GM21737 (cell line): ENCODE results near the gene C1QTNF6.
"Not testable (repeated sequence)": the region's sequence is repeated elsewhere in the genome, so short reads cannot be mapped to it uniquely, and the experiment has no call there.

Experiments
- ATAC-seq: cut with Tn5 transposase; IDR thresholded peaks from one replicate; pipeline ENCODE4 v1.9.1; 2021; ENCODE audit warnings: mild to moderate bottlenecking, moderate library complexity; ENCODE audit not compliant: unreplicated experiment

The C1QTNF6 gene

DNA sequence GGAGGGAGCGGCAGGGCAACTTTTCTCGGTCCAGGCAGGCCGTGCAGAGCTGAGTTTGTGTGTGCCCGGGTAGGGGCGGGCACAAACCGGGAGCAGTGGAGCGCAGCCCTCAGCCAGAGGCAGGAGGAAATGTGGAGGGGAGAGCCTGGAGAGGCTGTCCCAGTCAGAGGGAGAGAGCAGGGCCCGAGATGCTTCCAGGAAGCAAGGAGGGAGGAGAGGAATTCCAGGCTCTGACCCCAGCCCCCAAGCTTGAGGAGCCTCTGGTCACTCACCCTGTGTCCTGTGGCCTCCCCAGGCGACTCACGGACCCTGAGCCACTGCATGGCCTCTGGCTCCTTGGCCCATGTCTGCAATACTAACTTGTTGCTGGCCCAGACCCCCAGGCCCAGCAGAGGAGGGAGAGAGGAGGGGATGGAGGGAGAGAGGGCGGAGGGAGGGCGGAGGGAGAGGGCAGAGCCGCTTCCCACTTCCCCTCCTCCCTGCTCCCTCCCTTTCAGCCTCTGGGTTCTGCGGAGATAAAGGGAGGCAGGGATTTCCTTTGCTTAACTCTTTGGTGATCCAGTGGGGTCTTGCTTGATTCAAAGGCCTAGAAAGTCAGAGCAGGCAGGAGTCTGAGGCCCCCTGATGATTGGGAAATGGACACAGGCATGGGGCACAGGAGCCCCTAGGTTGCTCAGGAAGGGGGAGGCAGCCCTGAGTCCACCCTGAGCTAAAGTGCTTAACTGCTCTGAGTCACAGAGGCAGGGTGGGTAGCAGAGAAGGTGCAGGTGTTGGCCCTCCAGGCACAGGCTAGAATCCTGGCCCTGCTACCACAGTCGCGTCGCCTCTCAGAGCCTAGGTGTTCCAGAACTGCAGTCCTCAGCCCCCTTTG is at the start of gene C1QTNF6:
C1QTNF6 (minus strand) TSS at position 357 of the 871 bp plus-strand sequence; CDS start at position 323, 34 bp downstream.
- no peak for ATAC-seq

DNA sequence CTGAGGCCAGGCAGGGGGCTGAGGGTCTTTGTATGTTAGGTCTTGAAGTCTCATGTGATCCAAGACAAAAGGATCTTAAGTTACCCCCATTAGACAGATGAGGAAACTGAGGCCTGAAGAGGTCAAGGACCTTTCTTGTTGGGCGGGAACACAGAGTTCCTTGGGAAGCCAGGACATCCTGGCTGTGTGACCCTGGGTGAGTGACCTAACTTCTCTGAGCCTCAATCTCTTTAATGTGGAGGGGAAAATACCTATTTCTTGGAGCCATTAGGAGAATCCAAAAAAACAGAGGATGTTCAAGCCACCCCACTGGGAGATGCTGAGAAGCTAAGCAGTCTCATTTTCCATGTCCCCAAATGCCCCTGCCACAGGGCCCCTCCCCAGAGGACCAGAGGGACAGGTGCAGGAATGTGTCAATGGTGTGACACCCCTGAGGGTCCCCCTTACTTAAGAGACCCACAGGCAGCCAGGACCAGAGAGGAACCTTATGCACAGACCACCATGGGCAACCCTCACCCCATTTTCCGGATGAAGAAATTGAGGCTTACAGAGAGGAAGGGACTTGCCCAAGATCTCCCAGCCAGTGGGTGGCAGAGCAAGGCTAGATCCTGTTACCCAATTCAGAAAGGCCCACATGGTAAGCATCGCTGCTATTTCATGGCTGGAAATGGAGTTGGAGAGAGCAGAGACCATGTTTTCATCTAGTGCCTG is 48.0 kb upstream of the C1QTNF6 start:
- no peak for ATAC-seq

DNA sequence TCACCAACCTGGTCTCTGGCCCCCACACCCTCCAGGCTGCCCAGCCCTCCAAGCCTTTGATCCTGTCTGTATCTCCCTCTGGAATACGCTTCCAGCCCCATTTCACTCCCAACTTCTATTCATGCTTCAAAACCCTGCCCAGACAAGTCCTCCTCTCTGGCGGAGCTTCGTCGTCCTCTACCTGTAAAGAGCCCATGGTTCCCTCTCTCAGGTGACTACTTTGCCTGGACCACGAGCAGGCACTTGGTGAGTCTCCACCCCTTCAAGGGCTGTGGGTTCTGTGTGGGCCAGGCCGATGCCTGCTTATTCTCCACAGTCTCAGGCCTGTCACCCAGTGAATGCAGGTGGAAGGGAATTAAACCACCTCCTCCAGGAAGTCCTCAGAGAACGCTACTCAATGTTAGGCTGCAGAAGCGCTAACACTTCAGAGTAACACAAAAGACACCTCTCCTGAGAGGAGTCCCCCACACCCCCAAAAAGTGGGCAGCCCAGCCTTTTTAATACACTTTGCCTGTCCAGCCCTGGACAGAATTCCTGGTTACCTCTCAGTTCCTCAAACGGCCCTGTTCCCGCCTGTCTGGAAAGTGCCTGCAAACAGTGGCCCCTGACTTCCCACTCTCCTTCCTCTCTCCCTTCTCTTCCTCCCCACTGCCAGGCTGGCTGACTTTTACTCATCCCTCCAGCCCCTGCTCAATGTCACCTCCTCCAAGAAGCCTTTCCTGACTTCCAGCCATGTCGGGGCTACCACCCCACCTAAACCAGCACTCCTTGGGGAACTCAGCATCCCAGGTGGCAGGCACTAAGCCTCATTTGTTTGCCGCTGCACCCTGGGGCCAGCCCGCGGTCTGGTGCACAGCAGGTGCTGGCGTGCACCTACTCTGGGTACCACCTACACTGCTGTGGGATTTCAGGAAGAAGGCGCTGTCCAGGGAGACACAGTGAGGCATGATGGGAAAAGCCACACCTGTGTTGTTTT is 47.0 kb upstream of the C1QTNF6 start:
- no peak for ATAC-seq

DNA sequence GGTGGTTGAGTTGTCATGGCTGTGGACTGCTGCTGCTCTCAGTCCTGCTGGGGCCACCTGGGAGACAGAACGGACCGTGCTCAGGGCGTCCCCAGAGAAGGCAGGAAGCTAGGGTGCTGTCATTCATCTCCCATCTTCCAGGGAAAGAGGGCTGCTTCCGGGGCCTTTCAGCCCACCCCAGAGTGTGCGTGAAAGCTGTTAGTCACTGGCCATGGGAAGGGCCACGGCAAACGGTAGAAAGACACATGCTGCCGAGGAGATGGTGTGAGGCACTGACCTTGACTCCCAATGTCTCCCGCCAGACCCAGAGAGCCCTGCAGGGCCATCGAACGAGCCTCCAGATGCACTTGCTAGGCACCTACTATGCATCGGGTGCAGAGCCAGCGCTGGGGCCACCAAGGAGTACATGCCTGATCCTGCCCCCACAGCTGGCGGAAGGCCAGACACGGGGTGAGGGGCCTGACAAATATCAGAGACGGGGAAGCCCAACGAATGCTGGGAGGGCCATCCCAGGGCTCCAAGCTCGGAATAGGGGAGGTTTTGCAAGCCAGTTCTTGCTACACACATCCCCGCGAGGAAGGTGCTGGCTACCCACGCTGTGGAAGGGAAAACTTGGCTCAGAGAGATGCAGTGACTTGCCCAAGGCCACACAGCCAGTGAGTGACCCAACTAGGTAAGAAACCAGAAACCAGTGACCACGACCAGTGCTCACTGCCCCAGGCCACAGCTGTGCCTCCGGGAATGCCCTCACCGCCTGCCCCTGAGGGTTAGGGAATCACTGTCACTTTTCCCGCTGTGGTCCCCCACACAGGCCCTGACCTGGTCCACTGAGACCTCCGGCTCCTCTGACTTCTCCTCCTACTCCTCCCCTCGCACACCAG is 45.9 kb upstream of the C1QTNF6 start:
- ATAC-seq: no peak

DNA sequence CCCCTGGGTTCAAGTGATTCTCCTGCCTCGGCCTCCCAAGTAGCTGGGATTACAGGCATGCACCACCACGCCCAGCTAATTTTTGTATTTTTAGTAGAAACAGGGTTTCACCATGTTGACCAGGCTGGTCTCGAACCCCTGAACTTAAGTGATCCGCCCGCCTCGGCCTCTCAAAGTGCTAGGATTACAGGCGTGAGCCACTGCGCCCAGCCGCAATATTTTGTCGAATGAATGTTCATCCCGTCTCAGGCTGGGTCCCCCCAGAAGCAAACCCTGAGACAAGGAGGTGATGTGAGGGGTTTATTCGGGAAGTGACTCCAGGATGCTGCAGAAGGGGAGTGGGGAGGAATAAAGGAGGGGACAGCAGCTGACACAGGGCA is 45.3 kb upstream of the C1QTNF6 start:
- ATAC-seq: not testable (repeated sequence)

DNA sequence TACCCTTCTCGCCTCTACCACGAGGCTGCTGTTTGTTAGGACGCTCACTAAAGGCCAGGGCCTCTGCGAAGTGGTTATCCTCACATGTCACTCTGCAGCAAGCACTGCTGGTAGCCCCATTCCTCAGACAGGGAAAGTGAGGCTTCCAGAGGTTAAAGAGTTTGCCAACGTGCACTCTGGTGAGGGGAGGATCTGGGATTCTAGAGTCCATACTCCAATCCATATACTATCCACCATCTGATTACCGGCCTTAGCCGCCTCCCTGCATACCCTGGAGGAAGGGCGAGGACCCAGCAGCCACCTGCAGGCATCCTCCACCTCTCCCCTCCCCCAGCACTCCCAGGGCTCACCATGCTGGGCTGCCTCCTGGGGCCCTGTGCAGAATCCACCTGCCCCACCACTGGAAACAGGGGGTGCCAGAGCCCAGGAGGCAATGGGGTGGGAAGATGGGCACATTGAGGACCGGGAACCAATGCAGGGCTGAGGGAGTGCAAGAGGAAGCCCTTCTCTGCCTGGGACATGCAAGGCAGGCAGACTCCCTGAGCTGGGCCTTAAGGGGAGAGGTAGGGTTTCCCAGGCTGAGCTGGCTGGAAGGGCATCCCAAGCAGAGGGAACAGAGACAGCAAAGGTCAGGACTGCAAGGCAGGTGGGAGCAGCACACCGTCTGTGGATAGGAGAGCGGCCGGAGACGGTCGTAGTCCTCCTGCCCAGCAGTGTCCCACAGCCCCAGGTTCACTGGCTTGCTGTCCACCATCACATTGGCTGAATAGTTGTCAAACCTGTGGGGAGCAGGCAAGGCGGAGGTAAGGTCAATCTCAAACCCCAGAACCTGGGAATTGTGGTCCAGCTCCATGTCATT is 44.3 kb upstream of the C1QTNF6 start:
- ATAC-seq: no peak

DNA sequence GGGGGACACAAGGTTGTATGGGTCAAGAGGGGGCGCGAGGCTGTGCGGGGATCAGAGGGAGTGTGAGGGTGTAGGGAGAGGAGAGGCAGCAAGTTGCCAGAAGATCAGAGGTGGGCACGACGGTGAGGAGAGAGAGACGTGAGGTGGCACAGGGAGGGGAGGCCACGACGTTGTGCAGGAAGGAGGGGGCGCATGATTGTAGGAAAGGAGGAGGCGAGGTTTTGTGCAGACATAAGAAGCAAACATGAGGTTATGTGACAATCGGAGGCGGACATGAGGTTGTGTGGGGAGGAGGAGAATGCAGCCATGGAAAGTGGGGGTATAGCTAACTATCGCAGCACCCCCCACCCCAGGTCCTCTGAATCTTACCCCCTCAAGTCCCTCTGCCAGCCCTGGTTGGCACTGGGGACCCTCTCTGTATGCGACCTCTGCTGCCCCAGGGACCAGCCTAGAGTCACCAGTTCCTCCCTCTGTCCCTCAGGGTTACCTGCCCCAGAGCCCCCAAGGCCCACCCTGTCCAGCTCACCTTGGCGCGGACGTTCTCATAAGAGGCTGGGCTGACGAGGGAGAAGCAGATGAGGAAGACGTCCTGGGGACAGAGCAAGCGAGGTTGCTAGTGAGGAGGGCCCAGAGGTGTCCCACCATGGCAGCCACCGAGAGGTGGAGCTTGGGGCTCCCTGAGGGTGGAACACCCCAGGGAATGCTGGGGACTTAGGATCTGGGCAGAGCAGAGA is 43.5 kb upstream of the C1QTNF6 start:
- no peak for ATAC-seq

DNA sequence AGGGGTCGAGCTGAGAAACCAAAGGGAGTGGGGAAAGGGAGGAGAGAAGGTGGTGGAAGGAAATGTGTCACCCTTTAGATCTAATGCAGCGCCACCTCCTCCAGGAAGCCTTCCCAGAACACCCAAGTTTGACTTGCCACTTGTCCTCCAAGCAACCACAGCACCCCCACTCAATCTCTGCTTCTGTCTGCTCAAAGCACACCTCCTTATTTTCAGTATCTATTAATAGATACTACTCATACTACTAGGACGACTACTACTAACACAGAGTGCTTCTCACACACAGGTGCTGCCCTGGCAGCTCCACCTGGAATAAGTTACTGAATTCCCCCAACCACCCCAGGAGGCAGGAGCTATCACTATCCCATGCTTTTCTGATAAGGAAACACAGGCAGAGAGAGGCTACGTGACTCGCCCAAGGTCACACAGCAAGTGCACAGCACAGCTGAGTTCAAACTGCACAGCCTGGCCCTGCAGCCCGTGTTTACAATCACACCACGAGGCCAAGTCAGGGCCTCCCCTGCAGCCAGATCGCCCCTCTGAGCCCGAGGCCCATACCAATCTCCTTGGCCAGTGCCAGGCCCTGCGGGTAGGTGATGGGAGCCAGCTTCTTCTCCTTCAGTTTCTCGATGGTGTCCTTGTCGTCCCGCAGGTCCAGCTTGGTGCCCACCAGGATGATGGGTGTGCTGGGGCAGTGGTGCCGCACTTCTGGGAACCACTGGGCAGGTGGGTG is 42.8 kb upstream of the C1QTNF6 start:
- ATAC-seq: no peak

DNA sequence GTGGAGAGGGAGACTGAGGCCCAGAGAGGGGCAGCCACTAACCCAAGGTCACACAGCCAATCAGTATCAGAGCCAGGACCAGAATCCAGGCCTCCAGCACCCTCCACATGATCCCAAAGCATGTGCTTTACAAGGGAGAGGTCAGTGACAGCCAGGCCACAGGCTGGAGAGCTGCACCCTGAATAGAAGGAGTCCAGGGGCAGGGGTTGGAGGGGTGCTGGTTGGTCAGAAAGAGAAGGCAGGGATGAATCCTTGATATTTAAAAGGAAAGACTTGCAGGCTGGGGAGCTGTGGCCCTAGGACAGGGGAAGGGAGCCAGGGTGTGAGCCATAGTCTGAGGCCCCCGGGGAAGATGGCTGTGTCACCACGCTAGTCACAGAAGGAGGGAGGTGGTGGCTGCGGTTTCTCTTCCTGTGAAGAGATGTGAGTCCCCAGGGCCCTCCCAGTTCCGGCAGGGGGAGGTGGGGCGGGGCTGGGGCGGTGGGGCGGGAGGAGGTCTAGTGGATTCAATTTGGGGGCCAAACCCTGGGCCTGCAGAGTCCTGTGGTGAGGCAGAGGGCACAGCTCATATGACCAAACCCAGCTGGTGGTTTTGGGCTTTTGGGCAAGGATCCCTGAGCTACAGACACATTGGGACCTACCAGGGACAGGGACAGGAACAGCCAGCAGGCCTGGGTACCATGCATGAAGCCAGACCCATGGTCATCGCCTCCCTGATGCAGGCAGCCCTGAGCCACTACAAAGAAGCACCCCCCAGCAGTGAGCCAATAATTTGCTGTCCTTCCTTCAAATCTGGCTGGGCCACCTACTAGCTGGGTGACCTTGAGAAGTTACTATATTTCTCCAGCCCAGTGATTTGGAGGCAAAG is 42.0 kb upstream of the C1QTNF6 start:
- peak; percentile 47 for ATAC-seq

DNA sequence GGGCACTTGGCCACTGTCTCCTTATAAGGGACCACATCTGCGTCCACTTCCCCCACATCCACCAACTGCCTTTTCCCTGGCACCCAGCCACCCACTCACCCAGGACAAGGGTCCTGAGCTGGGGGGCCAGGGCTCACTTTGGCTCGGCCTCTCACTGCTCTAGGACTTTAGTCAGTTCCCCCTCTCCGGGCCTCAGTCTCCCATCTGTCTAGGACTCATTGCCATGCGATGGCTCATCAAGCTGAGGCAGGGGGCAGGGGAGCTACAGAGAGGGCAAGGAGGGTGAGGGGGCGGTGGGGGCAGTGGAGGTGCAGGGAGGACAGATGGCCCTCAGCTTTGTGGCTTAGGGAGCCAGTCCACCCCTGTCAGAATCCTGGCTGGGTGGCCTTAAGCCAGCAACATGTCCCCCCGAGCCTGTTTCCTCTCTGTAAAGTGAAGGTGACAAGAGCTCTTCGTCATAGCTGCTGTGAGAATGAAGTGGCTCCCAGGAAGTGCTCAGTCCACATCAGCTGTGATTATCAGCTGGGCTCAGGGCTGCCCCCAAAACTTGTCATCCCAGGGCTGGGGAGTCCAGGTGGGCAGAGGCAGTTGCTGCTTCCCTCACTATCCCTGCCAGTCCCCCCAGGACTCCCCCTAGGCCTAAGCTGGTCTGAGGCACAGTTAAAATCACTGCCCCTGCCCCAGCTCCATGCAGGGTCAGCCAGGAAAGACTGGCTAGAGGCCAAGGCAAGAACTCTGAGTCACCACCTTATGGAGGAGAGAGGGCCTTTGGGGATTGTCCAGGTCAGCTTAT is 41.2 kb upstream of the C1QTNF6 start:
- no peak for ATAC-seq

DNA sequence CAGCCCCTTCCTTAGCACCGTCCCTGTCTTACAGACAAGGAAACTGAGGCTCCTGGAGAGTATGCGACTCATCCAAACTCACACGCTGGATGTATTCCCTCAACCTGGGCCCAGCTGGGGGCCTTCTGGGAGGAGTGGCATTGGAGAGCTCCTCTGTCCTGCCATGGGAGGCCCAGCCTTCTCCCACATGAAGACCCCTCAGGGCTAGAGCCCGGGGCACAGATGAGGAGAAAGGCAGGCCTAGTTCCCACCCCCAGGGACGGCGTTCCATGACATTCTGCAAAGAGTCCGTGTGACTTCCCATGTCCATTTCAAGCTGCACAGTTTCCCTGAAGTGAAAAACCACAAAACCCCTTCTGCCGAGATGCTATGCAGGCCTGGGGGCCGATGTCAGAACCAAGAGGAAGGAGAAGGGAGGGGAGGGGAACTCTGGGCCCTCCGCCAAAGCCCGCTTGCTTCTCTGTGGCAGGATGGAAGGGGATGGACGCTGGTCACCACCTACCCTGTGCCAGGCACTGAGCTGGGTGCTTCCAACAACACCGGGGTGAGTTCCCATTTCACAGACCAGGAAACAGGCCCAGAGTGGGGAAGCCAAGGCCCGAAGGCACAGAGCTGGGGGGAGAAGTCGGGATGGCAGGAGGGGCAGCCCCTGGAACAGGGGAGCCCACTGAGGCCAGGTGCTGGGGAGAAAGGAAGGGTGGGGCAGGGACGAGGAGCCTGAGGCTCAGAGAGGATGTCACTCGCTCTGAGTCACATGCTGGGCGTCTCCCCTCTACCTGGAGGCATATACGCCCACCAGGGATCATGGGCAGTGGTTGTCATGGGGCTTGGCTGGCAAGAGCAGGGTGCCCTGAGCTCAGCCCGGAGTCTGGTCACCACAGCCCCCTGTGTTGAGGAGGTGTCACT is 40.3 kb upstream of the C1QTNF6 start:
- no peak for ATAC-seq

DNA sequence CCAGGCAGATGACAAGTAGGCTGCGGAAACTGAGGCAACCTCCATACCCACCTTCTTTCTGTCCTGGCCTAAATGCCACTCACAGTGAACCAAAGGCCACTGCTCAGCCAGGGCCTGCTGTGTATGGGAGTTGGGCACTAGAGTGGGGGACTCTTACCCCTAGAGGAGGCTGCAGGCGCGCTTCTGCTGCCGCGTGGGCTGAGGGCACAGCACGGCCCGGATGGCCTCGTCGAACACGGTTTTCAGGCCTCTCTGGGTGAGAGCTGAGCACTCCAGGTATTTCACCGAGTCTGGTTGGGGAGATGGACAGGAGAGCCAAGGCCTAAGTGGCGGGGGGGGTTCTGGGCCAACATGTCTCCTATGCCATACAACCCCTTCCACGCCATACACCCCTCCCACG is 38.5 kb upstream of the C1QTNF6 start:
- ATAC-seq: no peak

DNA sequence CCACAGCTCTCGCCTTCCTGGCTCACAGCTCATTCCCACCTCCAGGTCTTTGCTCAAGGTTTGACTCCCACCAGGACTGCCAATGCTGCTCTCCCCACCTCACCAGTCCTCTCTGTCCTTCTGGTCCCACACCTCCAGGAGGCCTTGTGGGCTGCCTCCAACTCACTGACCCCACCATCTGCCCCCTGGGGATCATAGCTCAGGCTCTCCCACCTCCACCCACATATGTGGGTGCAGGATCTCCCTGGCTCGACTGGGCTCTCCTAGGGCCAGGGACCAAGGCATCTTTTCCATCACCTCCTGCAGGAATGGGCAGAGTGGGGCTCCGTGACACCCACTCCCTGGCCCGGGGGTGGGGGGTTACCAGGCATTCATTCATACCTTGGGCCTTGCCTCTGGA is 38.0 kb upstream of the C1QTNF6 start:
- ATAC-seq: no peak

DNA sequence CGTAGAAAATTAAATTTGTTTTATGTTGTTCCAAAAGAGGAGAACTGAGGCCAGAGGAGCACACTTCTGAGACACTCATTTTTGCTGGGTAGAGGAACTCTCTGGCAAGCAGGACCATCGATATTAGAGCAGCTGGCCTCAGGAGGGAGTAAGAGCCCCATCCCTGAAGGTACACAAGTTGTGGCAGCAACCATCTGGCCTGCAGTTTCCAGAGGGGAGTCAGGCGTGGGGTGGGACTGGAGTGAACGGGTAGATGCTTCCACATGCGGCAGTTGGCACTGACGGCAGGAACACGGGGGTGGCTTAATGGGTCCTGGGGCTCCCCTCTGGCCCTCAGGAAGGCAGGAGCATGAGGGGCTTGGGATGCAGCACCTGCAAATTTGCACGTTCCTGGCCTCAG is 37.4 kb upstream of the C1QTNF6 start:
- ATAC-seq: no peak
